Astrocyte of the hippocampus (primary cell): Measurements from ENCODE around the gene ZNF888.
"Not testable (repeated sequence)": the region's sequence is repeated elsewhere in the genome, so short reads cannot be mapped to it uniquely, and the experiment has no call there.

ENCODE experiments used
- DNase-seq: peaks from one replicate; pipeline ENCODE4 v3.0.0; 2011; ENCODE audit warnings: low read depth, low spot score

Gene ZNF888

DNA sequence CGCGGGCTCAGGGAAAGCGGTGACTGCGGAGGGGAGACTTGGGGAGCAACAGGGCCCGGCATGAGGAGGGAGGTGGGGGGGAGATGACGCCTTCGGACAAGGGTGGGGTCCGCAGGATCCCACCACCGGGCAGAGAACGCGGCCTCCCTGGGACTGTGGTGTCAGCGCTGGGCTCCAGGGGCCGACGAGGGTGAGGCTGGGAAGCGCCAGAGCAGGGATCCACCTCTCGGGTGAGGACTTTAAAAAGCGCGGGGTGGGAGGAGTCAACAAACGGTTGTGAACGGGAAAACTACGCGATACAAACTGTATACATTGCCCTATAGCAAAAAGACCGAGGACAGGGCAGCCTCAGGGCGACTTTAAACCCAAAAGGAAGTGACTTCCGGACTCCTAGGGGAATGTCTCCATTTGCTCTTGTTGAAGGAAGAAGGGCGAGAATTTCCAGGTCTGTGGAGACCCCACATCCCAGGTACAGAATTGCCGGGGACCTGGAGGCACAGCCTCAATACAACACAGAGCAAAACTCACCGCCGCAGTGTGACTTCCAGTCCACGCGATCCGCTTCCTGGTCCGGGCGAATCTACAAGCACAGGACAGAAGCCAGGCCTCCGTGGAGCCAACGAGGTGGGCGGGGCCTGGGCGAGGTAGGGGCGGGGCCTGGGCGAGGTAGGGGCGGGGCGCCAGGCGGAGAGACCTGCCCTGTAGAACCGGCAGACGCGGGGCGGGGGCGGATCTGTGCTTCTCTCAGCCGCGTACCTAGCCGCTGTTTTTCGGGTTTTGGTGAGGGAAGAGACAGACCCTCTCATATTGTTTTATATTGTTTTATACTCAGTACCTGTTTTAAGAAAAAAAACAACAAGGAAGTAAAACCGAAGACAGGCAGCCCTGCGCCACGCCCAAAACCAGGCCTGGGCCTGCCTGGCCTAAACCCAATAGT is at the start of gene ZNF888:
TSS of gene ZNF888 (minus strand) at position 588 of the 937 bp plus-strand sequence. CDS start 5,555 bp downstream, outside the sequence.
- DNase-seq = peak; percentile 90

- no peak for DNase-seq
These were observed 44.5 kb upstream of the ZNF888 start for GRCh38 chr19:52967772-52968171.

DNA sequence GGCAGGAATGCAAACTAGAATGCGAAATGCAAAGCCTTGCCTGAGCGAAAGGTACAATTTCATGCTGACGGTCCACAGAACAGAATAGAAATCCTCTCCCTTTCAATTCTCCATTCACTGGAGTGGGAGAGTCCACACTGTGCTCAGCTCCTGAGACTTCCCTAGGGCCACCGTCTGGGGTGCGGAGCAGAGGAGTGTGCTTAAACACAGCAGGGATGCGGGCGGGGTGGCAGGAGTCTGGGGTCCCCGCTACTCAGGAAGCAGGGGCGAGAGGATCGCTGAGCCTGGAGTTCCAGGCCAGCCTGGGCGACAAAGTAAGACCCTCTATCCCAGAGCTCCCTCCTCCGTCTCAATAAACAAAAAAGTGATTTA is 40.0 kb upstream of the ZNF888 start:
- no peak for DNase-seq

DNA sequence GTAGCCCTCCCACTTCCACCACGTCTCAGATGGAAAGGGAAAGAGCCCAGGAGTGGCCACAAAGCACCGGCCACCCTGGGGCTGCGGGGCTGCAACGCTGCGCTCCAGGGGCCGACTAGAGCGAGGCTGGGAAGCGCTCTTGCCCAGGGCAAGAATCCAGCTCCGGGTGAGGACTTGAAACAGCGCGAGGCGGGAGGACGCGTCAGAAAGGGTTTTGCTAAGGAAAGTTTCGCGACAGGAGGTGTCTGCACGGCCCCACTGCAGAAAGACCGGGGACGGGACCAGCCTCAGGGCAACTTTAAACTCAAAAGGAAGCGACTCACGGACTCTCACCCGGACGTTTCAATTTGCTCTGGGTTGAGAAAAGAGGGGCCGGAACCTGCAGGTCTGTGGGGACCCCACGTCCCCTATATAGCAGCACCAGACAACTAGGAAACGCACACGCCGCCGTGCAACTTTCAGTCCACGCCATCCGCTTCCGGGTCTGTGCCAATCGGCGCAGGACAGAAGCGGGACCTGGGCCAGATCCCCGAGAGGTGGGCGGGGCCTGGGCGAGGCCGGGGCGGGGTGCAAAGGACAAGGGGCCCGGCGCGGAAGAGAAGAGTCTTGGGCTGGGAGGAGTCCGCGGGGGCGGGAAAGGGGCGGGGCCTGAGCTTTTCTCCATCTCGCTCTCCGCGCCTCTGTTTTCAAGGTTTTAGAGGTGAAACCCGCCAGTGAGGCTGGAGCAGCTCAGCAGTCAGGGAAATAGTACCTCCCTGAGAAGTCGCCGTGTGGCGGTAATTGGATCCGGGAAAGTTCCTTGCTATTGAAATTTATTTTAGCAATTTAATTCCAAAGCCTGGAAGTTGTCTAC is 39.4 kb upstream of the ZNF888 start, which contains the start of gene ZNF816:
TSS of gene ZNF816 (minus strand) at position 488 of the 853 bp plus-strand sequence. CDS start 6,792 bp downstream, outside the sequence.
- DNase-seq = peak; percentile 98

- DNase-seq = no peak
These were observed 38.8 kb upstream of the ZNF888 start for GRCh38 chr19:52961981-52962380.

DNA sequence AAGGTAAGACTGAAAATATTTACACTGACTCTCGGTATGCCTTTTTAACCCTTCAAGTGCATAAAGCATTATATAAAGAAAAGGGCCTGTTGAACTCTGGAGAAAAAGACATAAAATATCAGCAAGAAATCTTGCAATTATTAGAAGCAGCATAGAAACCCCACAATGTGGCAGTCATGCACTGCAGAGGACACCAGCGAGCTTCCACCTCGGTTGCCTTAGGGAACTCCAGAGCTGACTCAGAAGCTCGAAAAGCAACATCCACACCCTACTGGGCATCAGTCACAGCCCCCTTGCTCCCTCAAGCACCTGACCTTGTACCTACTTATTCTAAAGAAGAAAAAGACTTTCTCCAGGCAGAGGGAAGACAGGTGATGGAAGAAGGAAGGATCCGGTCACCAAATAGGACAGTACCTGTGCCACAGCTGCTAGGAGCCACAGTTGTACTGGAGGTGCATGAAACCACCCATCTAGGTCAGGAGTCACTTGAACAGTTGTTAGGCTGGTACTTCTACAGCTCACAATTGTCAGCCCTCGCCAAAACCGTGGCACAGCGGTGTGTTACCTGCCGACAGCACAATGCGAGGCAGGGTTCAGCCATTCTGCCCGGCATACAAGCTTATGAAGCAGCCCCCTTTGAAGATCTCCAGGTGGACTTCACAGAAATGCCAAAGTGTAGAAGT is 36.5 kb upstream of the ZNF888 start:
- no peak for DNase-seq

- no peak for DNase-seq
These were observed 34.4 kb upstream of the ZNF888 start for GRCh38 chr19:52957591-52957990.

- no peak for DNase-seq
These were observed 33.7 kb upstream of the ZNF888 start for GRCh38 chr19:52956917-52957316.

DNA sequence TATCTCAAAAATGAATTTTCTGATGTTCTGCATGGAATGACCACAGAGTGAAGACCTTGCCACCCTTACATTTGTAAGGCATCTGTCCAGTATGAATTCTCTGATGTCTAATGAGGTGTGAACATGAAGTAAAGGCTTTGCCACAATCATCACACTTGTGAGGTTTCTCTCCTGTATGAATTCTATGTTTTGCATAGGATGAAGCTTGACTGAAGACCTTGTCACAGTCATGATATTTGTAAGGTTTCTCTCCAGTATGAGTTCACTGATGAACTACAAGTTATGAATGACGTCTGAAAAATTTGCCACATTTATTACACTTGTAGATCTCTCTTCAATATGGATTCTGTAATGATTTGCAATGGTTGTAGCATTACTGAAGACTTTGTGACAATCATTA is 26.2 kb upstream of the ZNF888 start:
- no peak for DNase-seq

DNA sequence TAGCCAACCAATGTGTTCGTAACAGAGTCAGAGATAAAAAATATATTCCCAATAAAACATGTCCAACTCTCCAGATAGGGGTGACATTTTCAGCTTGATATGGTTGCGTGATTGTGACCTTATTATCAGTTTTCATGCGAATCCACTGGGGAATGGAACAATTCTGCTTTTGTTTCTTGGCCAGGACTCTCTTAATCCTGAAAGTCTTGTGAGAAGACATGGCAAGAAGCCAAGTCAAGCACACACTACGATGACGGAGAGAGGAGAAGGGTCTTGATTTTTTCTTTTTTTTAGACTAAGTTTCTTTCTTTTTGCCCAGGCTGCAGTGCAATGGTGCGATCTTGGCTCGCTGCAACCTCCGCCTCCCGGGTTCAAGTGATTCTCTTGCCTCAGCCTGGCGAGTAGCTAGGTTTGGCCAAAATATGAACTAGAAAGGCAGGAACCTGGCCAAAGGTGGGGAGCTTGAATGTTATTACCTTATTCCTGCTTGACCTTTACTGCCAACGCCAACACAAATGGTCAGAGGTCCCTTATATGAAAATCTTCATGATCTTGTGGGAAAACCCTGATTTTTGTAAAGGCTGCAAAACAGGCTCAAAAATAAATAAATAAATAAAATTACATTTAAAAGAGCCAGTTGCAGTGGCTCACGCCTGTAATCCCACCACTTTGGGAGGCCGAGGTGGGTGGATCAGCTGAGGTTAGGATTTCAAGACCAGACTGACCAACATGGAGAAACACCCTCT is 25.0 kb upstream of the ZNF888 start:
- no peak for DNase-seq

- peak; percentile 17 for DNase-seq
These were observed 23.4 kb upstream of the ZNF888 start for GRCh38 chr19:52946322-52947310.

GRCh38 chr19:52945652-52946321 is 22.6 kb upstream of the ZNF888 start:
- DNase-seq = no peak

GRCh38 chr19:52944703-52945493 is 21.7 kb upstream of the ZNF888 start:
- not testable (repeated sequence) for DNase-seq

DNA sequence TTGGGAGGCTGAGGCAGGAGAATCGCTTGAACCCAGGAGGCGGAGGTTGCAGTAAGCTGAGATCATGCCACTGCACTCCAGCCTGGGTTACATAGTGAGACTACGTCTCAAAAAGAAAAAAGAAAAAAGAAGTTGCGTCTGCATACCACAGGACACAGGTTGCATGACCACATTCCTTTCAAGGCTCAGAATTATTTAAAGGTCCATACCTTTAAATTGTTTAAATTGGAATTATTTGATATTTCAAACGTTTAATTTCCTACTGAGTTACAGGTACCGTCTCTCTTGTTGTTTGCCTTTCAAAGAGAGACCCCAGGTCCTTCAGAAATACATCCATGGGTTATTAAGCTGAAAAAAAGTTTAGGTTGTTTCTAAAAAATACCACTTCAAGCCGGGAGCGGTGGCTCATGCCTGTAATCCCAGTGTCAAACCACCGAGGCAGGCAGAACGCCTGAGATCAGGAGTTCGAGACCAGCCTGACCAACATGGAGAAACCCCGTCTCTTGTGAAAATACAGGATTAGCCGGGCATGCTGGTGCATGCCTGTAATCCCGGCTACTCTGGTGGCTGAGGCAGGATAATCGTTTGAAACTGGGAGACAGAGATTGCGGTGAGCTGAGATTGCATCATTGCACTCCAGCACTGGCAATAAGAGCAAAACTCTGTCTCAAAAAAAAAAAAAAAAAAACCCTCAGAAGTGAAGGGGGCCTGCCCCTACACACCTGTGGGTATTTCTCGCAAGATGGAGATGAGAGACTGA is 20.8 kb upstream of the ZNF888 start:
- DNase-seq = no peak

DNA sequence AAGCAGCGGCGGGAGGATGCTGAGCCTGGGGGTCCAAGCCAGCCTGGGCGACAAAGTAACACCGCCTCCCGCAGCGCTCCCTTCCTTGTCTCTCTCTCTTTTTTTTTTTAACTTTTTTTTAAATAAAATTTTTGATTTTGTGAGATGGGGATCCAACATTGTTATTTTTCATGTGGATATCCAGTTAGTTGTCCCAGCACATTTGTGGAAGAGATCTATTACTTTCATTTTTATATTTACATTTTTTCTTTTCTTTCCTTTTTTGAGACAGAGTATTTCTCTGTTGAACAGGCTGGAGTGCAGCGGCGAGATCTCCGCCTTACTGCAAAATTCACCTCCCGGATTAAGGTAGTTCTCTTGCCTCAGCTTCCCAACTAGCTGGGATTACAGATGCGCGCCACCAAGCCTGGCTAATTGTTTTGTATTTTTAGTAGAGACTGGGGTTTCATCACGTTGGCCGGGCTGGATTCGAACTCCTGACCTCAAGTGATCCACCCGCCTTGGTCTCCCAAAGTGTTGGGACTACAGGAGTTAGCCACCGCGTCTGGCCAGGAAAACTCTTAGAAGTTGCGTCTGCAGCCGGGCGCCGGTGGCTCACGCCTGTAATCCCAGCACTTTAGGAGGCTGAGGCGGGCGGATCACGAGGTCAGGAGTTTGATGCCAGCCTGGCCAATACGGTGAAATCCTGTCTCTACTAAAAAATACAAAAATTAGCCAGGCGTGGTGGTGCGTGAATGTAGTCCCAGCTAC is 20.1 kb upstream of the ZNF888 start:
- no peak for DNase-seq

GRCh38 chr19:52942386-52943133 is 19.3 kb upstream of the ZNF888 start:
- peak; percentile 92 for DNase-seq
